ENCODE data around the gene SQSTM1.

SQSTM1 gene

GRCh38 chr5:179818746-179819295 lies 1.9 kb upstream of the SQSTM1 start:
- Mint-ChIP-seq H3K9me3 (no peaks in the 10 kb centered on the region), H3K4me3 (peak overlapping the region; percentile 85 to 95), H3K27me3 (no peaks in the 10 kb centered on the region), H3K4me1 (ENCODE audit: low read depth in 2 of 2) (peaks cover 32 to 38% of the 10 kb centered on the region in 2 donors), H3K27ac (peak overlapping the region; percentile 99), H3K36me3 (ENCODE audit: insufficient read depth) (peaks cover 70% of the 10 kb centered on the region)
- ATAC-seq (replicated peaks): peak; percentile 69
- peak; percentile 79 to 90 (median 89) for DNase-seq

DNA sequence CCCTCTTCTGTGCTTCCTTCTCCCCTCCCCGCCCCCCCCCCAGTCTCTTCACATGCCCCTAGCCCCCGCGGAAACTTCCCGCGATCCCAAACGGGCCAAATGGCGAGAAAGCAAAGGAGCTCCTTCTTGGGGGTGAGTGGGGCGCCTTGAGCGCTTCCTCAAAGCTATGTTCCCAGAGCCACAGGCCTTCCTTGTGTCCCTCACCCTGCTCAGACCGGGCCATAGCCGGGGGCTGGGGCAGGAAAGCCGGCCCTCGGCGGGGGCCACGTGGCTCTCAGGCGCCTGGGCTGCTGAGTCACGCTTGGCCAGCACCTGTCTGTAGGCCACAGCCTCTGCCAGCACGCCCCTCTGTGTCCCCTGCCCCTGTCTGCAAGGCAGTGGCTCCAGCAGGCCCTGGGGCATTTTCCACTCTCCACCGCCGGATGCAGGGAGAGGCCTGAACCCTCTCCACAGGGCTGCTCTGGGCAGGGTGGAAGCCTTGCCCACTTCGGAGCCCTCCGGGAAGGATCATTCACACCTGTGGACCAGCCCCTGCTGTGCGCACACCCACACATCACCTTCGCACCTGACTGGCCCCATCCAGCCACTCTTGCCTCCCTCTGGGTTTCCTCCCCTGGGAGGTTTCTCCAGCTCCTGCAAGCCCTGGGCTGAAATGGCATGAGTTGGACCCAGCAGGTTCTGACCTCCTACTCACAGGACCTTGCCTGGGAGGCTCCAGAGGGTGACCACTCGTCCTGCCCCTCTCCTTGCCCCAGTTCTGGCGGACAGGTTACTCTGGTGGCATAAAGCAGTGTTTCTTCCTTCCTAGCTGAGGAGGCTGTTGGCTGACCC lies 1.2 kb upstream of the SQSTM1 start:
- Mint-ChIP-seq H3K36me3 (ENCODE audit: insufficient read depth) (peaks cover 77% of the 10 kb centered on the region), H3K9me3 (no peaks in the 10 kb centered on the region), H3K4me3 (peak overlapping the region; percentile 85 to 95), H3K4me1 (ENCODE audit: low read depth in 2 of 2) (peaks cover 34 to 43% of the 10 kb centered on the region in 2 donors), H3K27ac (peak overlapping the region; percentile 99), H3K27me3 (no peaks in the 10 kb centered on the region)
- peak in 2 of 3 experiments; percentile 34 to 39 for DNase-seq
- peak; percentile 3 for ATAC-seq (replicated peaks)

- H3K9me3 Mint-ChIP-seq: no peaks in the 10 kb centered on the region
- H3K4me1 Mint-ChIP-seq (ENCODE audit: low read depth in 2 of 2): peaks cover 37 to 45% of the 10 kb centered on the region in 2 donors
- peaks cover 83% of the 10 kb centered on the region for H3K36me3 Mint-ChIP-seq (ENCODE audit: insufficient read depth)
- no peak for ATAC-seq (replicated peaks)
- no peak for DNase-seq
- H3K27ac Mint-ChIP-seq: peak overlapping the region; percentile 99
- H3K27me3 Mint-ChIP-seq: no peaks in the 10 kb centered on the region
- H3K4me3 Mint-ChIP-seq: peak overlapping the region; percentile 85 to 95
These were observed 600 bp upstream of the SQSTM1 start for GRCh38 chr5:179820127-179820482.

DNA sequence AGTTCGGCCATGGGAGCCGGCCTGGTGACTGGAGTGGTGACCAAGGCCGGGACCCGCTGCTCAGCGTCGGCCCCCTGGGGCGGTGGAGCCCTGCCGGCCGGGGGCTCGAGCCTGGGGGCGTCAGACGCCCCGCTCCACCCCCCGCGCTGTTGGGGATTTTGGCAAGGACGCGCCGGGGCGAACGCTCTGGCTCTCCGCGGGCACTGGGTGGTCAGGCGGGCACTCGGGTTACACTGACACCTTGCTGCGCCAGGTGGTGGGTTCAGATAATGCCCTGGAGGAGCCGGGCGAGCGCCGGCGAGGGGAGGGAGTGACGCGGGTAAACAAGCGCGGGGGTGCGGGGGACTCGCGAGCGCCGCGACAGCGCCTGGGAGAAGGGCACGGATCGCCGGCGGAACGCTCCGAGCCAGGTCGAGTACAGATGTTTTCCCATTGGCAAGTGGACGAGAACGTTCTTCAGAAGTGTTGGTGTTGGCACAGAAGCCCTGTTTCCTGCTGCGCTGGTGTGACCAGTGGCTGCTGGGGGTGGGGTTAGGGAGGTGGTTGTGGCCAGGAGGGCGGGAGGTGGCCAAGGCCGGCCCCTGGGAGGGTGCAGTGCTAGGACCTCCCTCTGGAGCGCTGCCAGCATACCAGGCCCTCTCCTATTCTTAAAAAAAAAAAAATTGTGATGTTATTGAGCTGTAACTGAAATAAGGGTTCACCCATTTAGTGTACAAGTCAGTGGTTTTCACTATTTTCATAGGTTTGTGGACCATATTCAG lies 773 bp downstream of the SQSTM1 start:
- Mint-ChIP-seq H3K27ac (peak overlapping the region; percentile 99), H3K36me3 (ENCODE audit: insufficient read depth) (peaks cover 90% of the 10 kb centered on the region), H3K27me3 (no peaks in the 10 kb centered on the region), H3K9me3 (no peaks in the 10 kb centered on the region), H3K4me1 (ENCODE audit: low read depth in 2 of 2) (peaks cover 37 to 47% of the 10 kb centered on the region in 2 donors), H3K4me3 (peak overlapping the region; percentile 95 to 98)
- peak; percentile 92 to 93 (median 92) for DNase-seq
- peak; percentile 64 for ATAC-seq (replicated peaks)

GRCh38 chr5:179822059-179822432 lies 1.3 kb downstream of the SQSTM1 start:
- H3K9me3 Mint-ChIP-seq: no peaks in the 10 kb centered on the region
- peaks cover 96% of the 10 kb centered on the region for H3K36me3 Mint-ChIP-seq (ENCODE audit: insufficient read depth)
- peak overlapping the region; percentile 99 for H3K27ac Mint-ChIP-seq
- peak overlapping the region; percentile 95 to 98 for H3K4me3 Mint-ChIP-seq
- peaks cover 41 to 49% of the 10 kb centered on the region in 2 donors for H3K4me1 Mint-ChIP-seq (ENCODE audit: low read depth in 2 of 2)
- no peak for DNase-seq
- no peak for ATAC-seq (replicated peaks)
- no peaks in the 10 kb centered on the region for H3K27me3 Mint-ChIP-seq

DNA sequence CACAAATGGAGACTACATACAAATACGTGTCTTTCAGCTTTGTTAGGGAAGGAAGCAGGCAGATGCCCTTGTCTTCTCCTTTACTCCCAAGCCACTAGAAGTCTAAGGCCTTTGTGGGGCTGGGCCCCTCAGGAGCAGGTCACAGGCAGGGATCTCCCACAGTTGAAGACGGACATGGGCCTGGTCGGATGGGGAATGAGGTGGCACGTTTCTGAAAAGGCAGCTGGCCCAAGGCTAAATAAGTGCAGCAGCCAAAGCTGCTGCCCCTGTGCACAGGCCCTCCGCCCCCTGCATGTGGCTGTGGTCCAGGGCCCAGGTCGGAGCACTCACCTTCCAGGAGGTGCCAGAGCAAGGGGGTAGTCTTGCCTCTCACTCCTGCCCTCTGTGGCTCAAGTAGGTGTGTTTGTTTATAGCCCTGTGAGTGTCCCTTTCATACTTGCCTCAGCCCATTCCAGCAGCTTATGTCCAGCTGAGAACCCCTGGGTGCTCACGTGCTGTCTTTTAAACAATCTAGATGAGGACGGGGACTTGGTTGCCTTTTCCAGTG lies 1.8 kb downstream of the SQSTM1 start:
- Mint-ChIP-seq H3K9me3 (no peaks in the 10 kb centered on the region), H3K4me1 (ENCODE audit: low read depth in 2 of 2) (peaks cover 45 to 49% of the 10 kb centered on the region in 2 donors), H3K36me3 (ENCODE audit: insufficient read depth) (peaks cover 97% of the 10 kb centered on the region), H3K27me3 (no peaks in the 10 kb centered on the region), H3K27ac (peak overlapping the region; percentile 99), H3K4me3 (peak overlapping the region; percentile 95 to 98)
- ATAC-seq (replicated peaks) (no peak), DNase-seq (no peak)

- ATAC-seq (replicated peaks) (no peak), DNase-seq (no peak)
- Mint-ChIP-seq H3K4me3 (peak overlapping the region; percentile 21 to 60), H3K9me3 (no peaks in the 10 kb centered on the region), H3K27ac (peak overlapping the region in 1 of 2 donors; percentile 99), H3K27me3 (no peaks in the 10 kb centered on the region), H3K36me3 (ENCODE audit: insufficient read depth) (peaks cover 99% of the 10 kb centered on the region), H3K4me1 (ENCODE audit: low read depth in 2 of 2) (peaks cover 44 to 47% of the 10 kb centered on the region in 2 donors)
These were observed 3.4 kb downstream of the SQSTM1 start for GRCh38 chr5:179823937-179824744.

GRCh38 chr5:179824745-179825112 lies 4.0 kb downstream of the SQSTM1 start:
- Mint-ChIP-seq H3K36me3 (ENCODE audit: insufficient read depth) (peaks cover 100% of the 10 kb centered on the region), H3K4me1 (ENCODE audit: low read depth in 2 of 2) (peaks cover 44 to 46% of the 10 kb centered on the region in 2 donors), H3K27me3 (no peaks in the 10 kb centered on the region), H3K9me3 (no peaks in the 10 kb centered on the region), H3K27ac (peak overlapping the region in 1 of 2 donors; percentile 83), H3K4me3 (peak overlapping the region; percentile 2 to 21)
- no peak for DNase-seq
- ATAC-seq (replicated peaks): no peak

DNA sequence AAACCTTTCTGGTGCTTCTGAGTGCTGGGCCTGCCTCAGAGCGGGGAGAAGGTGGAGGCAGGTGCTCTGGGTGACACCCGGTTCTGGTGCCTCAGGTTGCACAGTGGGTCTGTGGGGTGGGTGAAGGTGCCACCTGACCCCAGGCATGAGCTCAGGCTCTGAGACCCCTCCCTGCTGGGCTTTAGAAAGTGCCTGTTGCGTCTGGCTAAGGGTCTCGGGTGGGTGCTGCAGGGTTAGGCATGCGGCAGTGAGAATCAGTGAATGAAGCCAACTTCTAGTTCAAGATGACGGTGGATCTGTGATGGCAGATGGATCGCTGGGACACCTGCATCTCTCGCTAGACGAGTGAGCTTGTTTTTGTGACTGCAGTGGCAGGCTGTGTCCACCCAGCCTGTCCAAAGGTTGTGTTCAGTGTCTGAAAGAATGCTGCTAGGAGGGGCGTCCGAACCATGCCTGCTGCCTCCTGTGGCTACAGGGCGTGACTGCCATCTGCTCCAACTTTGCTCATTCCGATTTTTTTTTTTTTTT lies 5.0 kb downstream of the SQSTM1 start:
- Mint-ChIP-seq H3K27me3 (no peaks in the 10 kb centered on the region), H3K27ac (peak overlapping the region in 1 of 2 donors; percentile 83), H3K4me3 (no peak overlapping the region), H3K4me1 (ENCODE audit: low read depth in 2 of 2) (peaks cover 36 to 38% of the 10 kb centered on the region in 2 donors), H3K9me3 (no peaks in the 10 kb centered on the region), H3K36me3 (ENCODE audit: insufficient read depth) (peaks cover 100% of the 10 kb centered on the region)
- ATAC-seq (replicated peaks): no peak
- DNase-seq: no peak

- Mint-ChIP-seq H3K4me1 (ENCODE audit: low read depth in 2 of 2) (peaks cover 26 to 31% of the 10 kb centered on the region in 2 donors), H3K27me3 (no peaks in the 10 kb centered on the region), H3K27ac (peak overlapping the region in 1 of 2 donors; percentile 82), H3K9me3 (no peaks in the 10 kb centered on the region), H3K36me3 (ENCODE audit: insufficient read depth) (peaks cover 100% of the 10 kb centered on the region), H3K4me3 (peak overlapping the region in 1 of 2 donors; percentile 3)
- ATAC-seq (replicated peaks) (peak; percentile 11), DNase-seq (no peak)
These were observed 7.0 kb downstream of the SQSTM1 start for GRCh38 chr5:179827680-179828079.

DNA sequence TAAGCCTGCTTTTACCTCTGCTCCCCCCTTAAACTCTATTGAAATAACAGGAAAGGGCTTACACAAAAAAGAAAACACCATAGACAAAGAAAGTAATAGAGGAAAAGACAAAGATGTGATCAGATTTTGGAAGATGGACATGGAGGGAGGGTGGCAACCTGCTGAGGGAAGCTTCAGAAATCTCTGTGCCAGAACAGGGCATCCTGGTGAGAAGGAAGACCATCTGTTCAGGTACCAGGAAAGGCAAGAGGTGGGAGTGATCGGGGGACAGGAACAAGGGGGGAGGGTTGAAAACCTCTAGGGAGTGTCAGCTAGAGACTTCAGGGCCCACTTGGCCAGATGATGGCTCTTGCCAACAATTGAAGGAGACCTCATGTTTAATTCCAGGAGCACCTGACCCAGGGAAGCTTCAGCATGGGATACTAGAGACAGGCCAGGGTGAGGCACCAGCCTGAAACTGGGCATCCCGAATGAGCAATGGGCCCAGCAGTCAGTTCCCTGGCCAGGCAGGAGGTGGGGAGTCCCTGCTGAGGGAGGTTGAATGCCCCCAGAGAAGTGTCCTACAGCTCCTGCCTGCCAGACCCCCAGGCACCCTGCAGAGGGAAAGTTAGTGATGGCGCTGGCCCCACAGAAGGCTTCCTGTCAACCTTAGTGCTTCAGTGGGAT lies 8.2 kb downstream of the SQSTM1 start:
- Mint-ChIP-seq H3K4me1 (ENCODE audit: low read depth in 2 of 2) (peaks cover 21 to 30% of the 10 kb centered on the region in 2 donors), H3K27me3 (no peaks in the 10 kb centered on the region), H3K9me3 (no peaks in the 10 kb centered on the region), H3K36me3 (ENCODE audit: insufficient read depth) (peaks cover 100% of the 10 kb centered on the region), H3K27ac (peak overlapping the region in 1 of 2 donors; percentile 90), H3K4me3 (no peak overlapping the region)
- DNase-seq (no peak), ATAC-seq (replicated peaks) (no peak)

- Mint-ChIP-seq H3K4me3 (no peak overlapping the region), H3K9me3 (no peaks in the 10 kb centered on the region), H3K4me1 (ENCODE audit: low read depth in 2 of 2) (peaks cover 14 to 25% of the 10 kb centered on the region in 2 donors), H3K27me3 (no peaks in the 10 kb centered on the region), H3K27ac (peak overlapping the region; percentile 62 to 90), H3K36me3 (ENCODE audit: insufficient read depth) (peaks cover 94% of the 10 kb centered on the region)
- DNase-seq: no peak
- no peak for ATAC-seq (replicated peaks)
These were observed 9.2 kb downstream of the SQSTM1 start for GRCh38 chr5:179829732-179830435.

Data from effector memory CD8-positive, alpha-beta T cell (primary cell).